Stimulated activated CD4-positive, alpha-beta T cell treated with anti-CD3 and anti-CD28 coated beads, Interleukin-1b, Interleukin-23, amount 100 ng/mL, for 48 hours (primary cell): ENCODE data around the gene PRDM13.
"Not testable (repeated sequence)": the region's sequence is repeated elsewhere in the genome, so short reads cannot be mapped to it uniquely, and the experiment has no call there.

Source experiments
- DNase-seq: peaks from one replicate; pipeline ENCODE4 v3.0.0-alpha.2; 2020

The PRDM13 gene

GRCh38 chr6:99641270-99641669 is 34.6 kb downstream of the PRDM13 start:
- no peak for DNase-seq

GRCh38 chr6:99645986-99646385 is 39.4 kb downstream of the PRDM13 start:
- DNase-seq: no peak

DNA sequence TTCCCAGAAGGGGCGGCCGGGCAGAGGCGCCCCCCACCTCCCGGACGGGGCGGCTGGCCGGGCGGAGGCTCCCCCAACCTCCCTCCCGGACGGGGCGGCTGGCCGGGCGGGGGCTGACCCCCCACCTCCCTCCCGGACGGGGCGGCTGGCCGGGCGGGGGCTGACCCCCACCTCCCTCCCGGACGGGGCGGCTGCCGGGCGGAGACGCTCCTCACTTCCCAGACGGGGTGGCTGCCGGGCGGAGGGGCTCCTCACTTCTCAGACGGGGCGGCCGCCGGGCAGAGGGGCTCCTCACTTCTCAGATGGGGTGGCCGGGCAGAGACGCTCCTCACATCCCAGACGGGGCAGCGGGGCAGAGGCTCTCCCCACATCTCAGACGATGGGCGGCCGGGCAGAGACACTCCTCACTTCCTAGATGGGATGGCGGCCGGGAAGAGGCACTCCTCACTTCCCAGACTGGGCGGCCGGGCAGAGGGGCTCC is 43.5 kb downstream of the PRDM13 start:
- not testable (repeated sequence) for DNase-seq

GRCh38 chr6:99660206-99660605 is 53.6 kb downstream of the PRDM13 start:
- DNase-seq: no peak

DNA sequence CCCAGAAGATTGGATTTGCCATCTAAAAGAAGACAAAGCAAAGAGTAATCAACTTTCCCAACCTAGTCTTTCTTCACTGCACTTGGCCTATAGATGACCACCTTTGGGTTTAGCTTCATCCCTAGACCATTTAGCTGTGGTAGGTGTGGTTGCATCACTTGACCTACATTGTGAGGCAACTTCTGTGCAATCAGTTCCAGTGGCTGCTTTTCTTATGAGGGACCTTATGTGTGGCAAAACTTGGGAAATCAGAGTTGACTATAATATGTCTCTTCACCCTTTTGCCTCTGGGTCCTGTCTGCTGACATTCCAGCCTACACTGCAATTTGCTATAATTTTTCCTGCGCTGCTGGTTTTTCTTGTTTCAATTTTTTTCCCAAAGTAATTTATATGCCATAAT is 55.2 kb downstream of the PRDM13 start:
- no peak for DNase-seq

- DNase-seq: no peak
Observed at GRCh38 chr6:99662616-99663015, 56.0 kb downstream of the PRDM13 start.
